H1 (cell line): ENCODE measurements around the gene HOXD10. TPM values are rescaled to one million over a fixed set of nuclear protein-coding genes. Genes with fewer than 3 reads are reported as not detected.

Experiments
- CTCF ChIA-PET: fragments of 300-600 bp; sonication (Branson Sonifier 250); formaldehyde crosslinking; loops from one replicate; lab custom pipeline; 2021; ENCODE audit not compliant: partially characterized antibody; lab: Charles Lee
- POLR2A ChIA-PET: fragments of 300-600 bp; sonication (Branson Sonifier 250); formaldehyde crosslinking; loops from one replicate; lab custom pipeline; 2021; ENCODE audit warnings: inconsistent platforms; ENCODE audit not compliant: partially characterized antibody; lab: Charles Lee
- DNase-seq, 2 experiments: peaks; one replicate each; pipeline versions ENCODE4 v3.0.0 to v3.0.0-alpha.2; 2010 to 2022; ENCODE audit warnings: low spot score in 2 of 2, low read depth in 1 of 2, mixed read lengths in 1 of 2
- FAIRE-seq: peaks from 2 replicates; lab custom pipeline; 2011; peaks lifted over from hg19 to GRCh38; lab: Jason Lieb, UNC
- H2AFZ ChIP-seq: 2 replicates; pipeline ENCODE4 v1.8.1; 2012; ENCODE audit warnings: low read length, inconsistent platforms
- H2AK5ac ChIP-seq: 2 replicates; pipeline ENCODE4 v1.6.1; 2013; ENCODE audit warnings: low read depth, low read length
- H2BK120ac ChIP-seq: replicated peaks from 2 replicates; pipeline ENCODE3; 2013; ENCODE audit warnings: low read depth, low read length, inconsistent platforms
- H2BK12ac ChIP-seq: 2 replicates; pipeline ENCODE4 v1.6.1; 2013; ENCODE audit warnings: low read depth, low read length
- H2BK15ac ChIP-seq: 2 replicates; pipeline ENCODE4 v1.6.1; 2013; ENCODE audit warnings: low read length
- H2BK20ac ChIP-seq: 2 replicates; pipeline ENCODE4 v1.6.1; 2013; ENCODE audit warnings: low read length
- H2BK5ac ChIP-seq: 2 replicates; pipeline ENCODE4 v1.6.1; 2013; ENCODE audit warnings: low read depth, low read length
- H3K14ac ChIP-seq: 2 replicates; pipeline ENCODE4 v1.6.1; 2013; ENCODE audit warnings: inconsistent platforms; ENCODE audit not compliant: insufficient read length
- H3K18ac ChIP-seq: 2 replicates; pipeline ENCODE4 v1.6.1; 2013; ENCODE audit warnings: low read length; ENCODE audit errors: extremely low read depth
- H3K23ac ChIP-seq: 2 replicates; pipeline ENCODE4 v1.6.1; 2013; ENCODE audit warnings: inconsistent platforms; ENCODE audit not compliant: insufficient read length
- H3K23me2 ChIP-seq: 2 replicates; pipeline ENCODE4 v1.6.1; 2013; ENCODE audit warnings: low read depth, low read length
- H3K27ac ChIP-seq: 2 replicates; pipeline ENCODE4 v1.6.1; 2011; ENCODE audit warnings: low read depth, low read length, inconsistent platforms
- H3K27me3 ChIP-seq, 4 experiments: replicated peaks in 1 of 4; 1 replicate in 1 of 4; 2 replicates in 3 of 4; pipeline versions ENCODE4 v1.6.1 to v1.8.1; 2011 to 2013; ENCODE audit warnings: low read length in 3 of 4, mild to moderate bottlenecking in 3 of 4, inconsistent platforms in 2 of 4, mixed read lengths in 2 of 4, moderate library complexity in 1 of 4; ENCODE audit not compliant: control insufficient read depth in 3 of 4, insufficient read depth in 3 of 4; ENCODE audit errors: extremely low read depth in 1 of 4
- H3K36me3 ChIP-seq, 4 experiments: 2 replicates each; pipeline versions ENCODE4 v1.6.1 to v1.8.1; 2011 to 2013; ENCODE audit warnings: mild to moderate bottlenecking in 4 of 4, low read length in 3 of 4, moderate library complexity in 2 of 4, control low read depth in 1 of 4, inconsistent platforms in 1 of 4; ENCODE audit not compliant: insufficient read depth in 4 of 4, control insufficient read depth in 2 of 4
- H3K4ac ChIP-seq: replicated peaks from 2 replicates; pipeline ENCODE3; 2013; ENCODE audit warnings: low read length, low read depth, mixed read lengths, inconsistent platforms; ENCODE audit not compliant: insufficient read length
- H3K4me1 ChIP-seq, 4 experiments: replicated peaks in 1 of 4; 1 replicate in 1 of 4; 2 replicates in 3 of 4; pipeline versions ENCODE4 v1.6.1 to v1.8.1; 2011 to 2013; ENCODE audit warnings: low read length in 3 of 4, inconsistent platforms in 2 of 4, mixed read lengths in 1 of 4; ENCODE audit not compliant: insufficient read depth in 4 of 4, control insufficient read depth in 3 of 4
- H3K4me2 ChIP-seq, 2 experiments: 2 replicates each; pipeline versions ENCODE4 v1.6.1 to v1.8.1; 2011 to 2013; ENCODE audit warnings: low read depth in 2 of 2, low read length in 2 of 2, control low read depth in 1 of 2, inconsistent platforms in 1 of 2, mild to moderate bottlenecking in 1 of 2; ENCODE audit not compliant: insufficient read depth in 1 of 2
- H3K4me3 ChIP-seq, 4 experiments: fragments of 200-600, 300-600 bp in 1 of 4; sonication (generic), shearing (Covaris generic), sonication (Bioruptor Twin) in 1 of 4; 2 replicates each; pipeline versions ENCODE4 v1.5.1 to v1.8.1; 2011 to 2016; ENCODE audit warnings: low read length in 4 of 4, low read depth in 3 of 4, control low read depth in 2 of 4, inconsistent platforms in 2 of 4, mild to moderate bottlenecking in 2 of 4, mixed read lengths in 1 of 4, moderate library complexity in 1 of 4; ENCODE audit not compliant: insufficient read depth in 2 of 4; ENCODE audit errors: extremely low read depth in 1 of 4
- H3K56ac ChIP-seq: replicated peaks from 2 replicates; pipeline ENCODE3; 2013; ENCODE audit warnings: low read depth, mild to moderate bottlenecking, mixed read lengths, low read length, inconsistent platforms; ENCODE audit not compliant: insufficient read length
- H3K79me1 ChIP-seq: 2 replicates; pipeline ENCODE4 v1.6.1; 2013; ENCODE audit warnings: low read depth, low read length, control low read depth
- H3K79me2 ChIP-seq, 2 experiments: 2 replicates each; pipeline versions ENCODE4 v1.6.1 to v1.8.1; 2012 to 2013; ENCODE audit warnings: low read length in 2 of 2, mild to moderate bottlenecking in 2 of 2, inconsistent platforms in 1 of 2; ENCODE audit not compliant: insufficient read depth in 2 of 2, control insufficient read depth in 1 of 2
- H3K9ac ChIP-seq, 4 experiments: replicated peaks in 1 of 4; 1 replicate in 1 of 4; 2 replicates in 3 of 4; pipeline versions ENCODE4 v1.6.1 to v1.8.1; 2011 to 2013; ENCODE audit warnings: low read depth in 3 of 4, low read length in 3 of 4, control low read depth in 2 of 4, mild to moderate bottlenecking in 2 of 4, moderate library complexity in 2 of 4, inconsistent platforms in 1 of 4; ENCODE audit errors: extremely low read depth in 1 of 4
- H3K9me3 ChIP-seq, 2 experiments: 2 replicates each; pipeline versions ENCODE4 v1.6.1 to v1.8.1; 2012 to 2013; ENCODE audit warnings: mild to moderate bottlenecking in 2 of 2, moderate library complexity in 2 of 2, control low read depth in 1 of 2, inconsistent platforms in 1 of 2, low read depth in 1 of 2, low read length in 1 of 2, mixed read lengths in 1 of 2; ENCODE audit not compliant: insufficient read depth in 2 of 2
- H4K20me1 ChIP-seq, 2 experiments: replicated peaks in 1 of 2; 2 replicates each; pipeline versions ENCODE3 to v1.8.1; 2011 to 2013; ENCODE audit warnings: inconsistent platforms in 2 of 2, low read length in 2 of 2, mild to moderate bottlenecking in 1 of 2; ENCODE audit not compliant: insufficient read depth in 2 of 2, control insufficient read depth in 1 of 2
- H4K5ac ChIP-seq: 2 replicates; pipeline ENCODE4 v1.6.1; 2013; ENCODE audit warnings: low read length, low read depth, mixed read lengths, inconsistent platforms; ENCODE audit not compliant: insufficient read length
- H4K8ac ChIP-seq: 2 replicates; pipeline ENCODE4 v1.8.0; 2013; ENCODE audit warnings: mild to moderate bottlenecking, moderate library complexity, low read length, inconsistent platforms; ENCODE audit not compliant: insufficient read depth; ENCODE audit errors: extremely low read depth
- H4K91ac ChIP-seq: replicated peaks from 2 replicates; pipeline ENCODE3; 2013; ENCODE audit warnings: low read length, mixed read lengths, inconsistent platforms; ENCODE audit not compliant: insufficient read length
- BRCA1 ChIP-seq: IDR thresholded peaks from 2 replicates; pipeline ENCODE4 v1.6.1; 2012; ENCODE audit warnings: low read depth, low read length, improper control_type of control experiment
- CBX5 ChIP-seq: fragments of 300-800, 300-1000 bp; sonication (generic); IDR thresholded peaks from 2 replicates; pipeline ENCODE4 v1.7.1; 2016; ENCODE audit warnings: antibody characterized with exemption, low read length, low read depth
- CHD1 ChIP-seq: IDR thresholded peaks from 2 replicates; pipeline ENCODE4 v1.6.1; 2012; ENCODE audit warnings: low read depth, low read length, improper control_type of control experiment
- KDM5A ChIP-seq: fragments of 200-600 bp; IDR thresholded peaks from 2 replicates; pipeline ENCODE4 v1.7.1; 2012; ENCODE audit warnings: mild to moderate bottlenecking, low read length, inconsistent platforms, mixed read lengths
- PHF8 ChIP-seq: fragments of 200-600 bp; sonication (generic); conservative IDR thresholded peaks from 2 replicates; pipeline ENCODE4 v1.7.1; 2012; ENCODE audit warnings: low read depth, mild to moderate bottlenecking, inconsistent platforms, low read length, moderate library complexity
- RBBP5 ChIP-seq: IDR thresholded peaks from 2 replicates; pipeline ENCODE4 v1.7.1; 2012; ENCODE audit warnings: low read depth, mild to moderate bottlenecking, inconsistent platforms, low read length, moderate library complexity, borderline replicate concordance
- RFX5 ChIP-seq: IDR thresholded peaks from 2 replicates; pipeline ENCODE4 v1.6.1; 2011; ENCODE audit warnings: low read depth, low read length, improper control_type of control experiment, borderline replicate concordance
- RNF2 ChIP-seq: fragments of 200-900, 300-1000 bp; sonication (generic); IDR thresholded peaks from 2 replicates; pipeline ENCODE4 v1.7.1; 2016; ENCODE audit warnings: borderline replicate concordance, low read depth, mild to moderate bottlenecking, antibody characterized with exemption, low read length; ENCODE audit not compliant: poor library complexity, severe bottlenecking; ENCODE audit errors: missing control alignments
- SIX5 ChIP-seq: IDR thresholded peaks from 2 replicates; pipeline ENCODE4 v1.6.1; 2011; ENCODE audit warnings: mild to moderate bottlenecking, low read depth, low read length
- TAF7 ChIP-seq: optimal IDR thresholded peaks from 2 replicates; pipeline ENCODE3; 2011; ENCODE audit warnings: low read depth, mild to moderate bottlenecking, inconsistent platforms, low read length, moderate library complexity, borderline replicate concordance
- WGBS, 2 experiments: shearing (Covaris generic) in 1 of 2; methylation state at CpG; one replicate each; pipeline versions ENCODE4 v1.1.6 to v1.1.7; 2013 to 2015; ENCODE audit warnings: low lambda C conversion rate in 2 of 2, mixed read lengths in 2 of 2, inconsistent platforms in 1 of 2, low coverage in 1 of 2, missing lambda C conversion rate in 1 of 2; ENCODE audit not compliant: insufficient replicate concordance in 2 of 2, insufficient coverage in 1 of 2, insufficient read length in 1 of 2; ENCODE audit errors: extremely low coverage in 1 of 2, missing lambda C conversion rate in 1 of 2; 5-methylcytosine and 5-hydroxymethylcytosine counted together
- polyA plus RNA-seq, 7 experiments: library from polyadenylated mRNA; depleted of rRNA in 3 of 7; stranded (reverse) in 5 of 7; unstranded in 2 of 7; fragments of >200 nt in 5 of 7; fragments of 200-250 nt in 2 of 7; gene quantifications; 1 replicate in 5 of 7; 2 replicates in 1 of 7; 4 replicates in 1 of 7; pipeline versions ENCODE4 v1.2.1 to v1.2.3, GENCODE V29; 2011 to 2013; ENCODE audit warnings: missing spikeins in 2 of 7, mixed read lengths in 2 of 7
- total RNA-seq: library from RNA; stranded (reverse); fragmentation: NEBNext Ultra II Directional; extraction: Animal tissue kit (Norgen Biotek cat#: 25700); gene quantifications from 2 replicates; pipeline ENCODE4 v1.2.1, GENCODE V29; 2021

Gene HOXD10
- total and polyA plus RNA-seq, 2 of the 8 experiments (the other 6 are each of a cell fraction or from before 2014, with no cell fraction given), result not detected

DNA sequence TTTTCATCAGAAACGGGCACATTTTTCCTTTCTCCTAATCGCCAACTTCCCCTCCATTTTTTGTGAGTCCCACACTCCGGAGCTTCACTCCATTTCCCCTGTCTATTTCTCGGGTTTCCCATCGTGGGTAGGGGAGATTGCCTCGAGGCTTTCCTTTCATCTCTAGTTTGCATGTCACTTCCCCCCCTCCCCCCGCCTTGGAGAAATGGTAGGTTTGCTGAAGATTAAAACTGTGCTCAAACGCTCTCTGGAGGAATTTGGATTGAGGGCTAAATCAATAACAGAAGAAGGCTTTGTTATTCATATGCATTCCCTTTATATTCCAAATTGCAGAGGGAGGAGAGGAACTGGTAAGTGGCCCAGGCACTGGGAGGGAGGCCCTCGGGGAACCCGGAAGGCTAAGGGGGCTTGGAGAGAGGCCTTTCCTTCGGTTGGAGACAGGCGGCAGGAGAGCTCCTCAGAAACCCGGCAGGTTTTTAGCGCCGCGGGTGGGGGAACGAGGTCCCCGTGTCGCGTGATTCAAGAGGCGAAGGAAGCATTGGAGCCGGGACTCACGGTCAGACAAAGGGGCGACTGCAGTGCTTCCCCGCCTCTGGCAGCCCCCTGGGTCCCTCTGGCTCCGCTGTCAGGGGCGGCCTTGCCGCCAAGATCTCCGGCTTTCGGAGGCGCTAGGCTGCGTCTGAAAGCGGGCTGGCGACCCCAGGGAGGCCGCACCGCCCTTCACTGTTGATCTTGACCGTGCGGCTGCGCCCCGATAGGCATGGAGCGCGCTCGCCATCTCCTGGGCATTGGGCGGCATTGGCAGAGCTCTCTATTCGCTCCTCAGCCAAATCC is 19.4 kb upstream of the HOXD10 start:
- no peak overlapping the region for H3K23ac ChIP-seq
- no peak overlapping the region for H2AFZ ChIP-seq
- peak overlapping the region; percentile 1 to 54 (median 22); a peak in 6 of 8 replicates for H3K4me3 ChIP-seq
- H2BK5ac ChIP-seq, result peak overlapping the region; percentile 14; the same call in 1 of the 2 replicates
- no peaks in the 10 kb centered on the region; a peak in 1 of 8 replicates for H3K36me3 ChIP-seq
- no peak overlapping the region for H3K14ac ChIP-seq
- H3K4ac ChIP-seq, result no peak overlapping the region
- H2BK15ac ChIP-seq, result no peak overlapping the region
- no peak overlapping the region for H4K8ac ChIP-seq
- peaks cover 79 to 98% (median 91%) of the 10 kb centered on the region in 4 experiments for H3K27me3 ChIP-seq
- H3K79me2 ChIP-seq, result no peaks in the 10 kb centered on the region
- H2BK20ac ChIP-seq, result no peak overlapping the region; the same call in 1 of the 2 replicates
- no peak overlapping the region for H4K5ac ChIP-seq
- peak overlapping the region; percentile 14 to 77 for H3K4me2 ChIP-seq
- DNase-seq (peak; percentile 86 to 91), FAIRE-seq (peak; percentile 19)
- CTCF ChIA-PET, result interaction anchor here (0.6 to 6.5 kb wide), 33 partner anchors 7 to 1542 kb away, joined by 3 to 130 read pairs (median 4); partner anchors contain the start of genes EVX2 and HOXD4
- H3K23me2 ChIP-seq, result peaks cover 6% of the 10 kb centered on the region
- WGBS, 2 experiments, result 3% methylated on average over 43 of the region's 45 CpGs; no CpG with 5 or more reads in 1 of the 2 experiments
- H3K56ac ChIP-seq, result no peak overlapping the region
- H3K18ac ChIP-seq, result peak overlapping the region; percentile 13; the same call in 1 of the 2 replicates
- no peaks in the 10 kb centered on the region for H3K79me1 ChIP-seq
- H3K27ac ChIP-seq, result no peak overlapping the region
- H2BK120ac ChIP-seq, result no peak overlapping the region
- H3K9me3 ChIP-seq, result no peaks in the 10 kb centered on the region; a peak in 1 of 4 replicates
- POLR2A ChIA-PET, result interaction anchor here (1.4 to 3.4 kb wide), 4 partner anchors 9 to 17 kb away, joined by 4 to 12 read pairs (median 8); partner anchors contain the start of gene HOXD11
- H4K20me1 ChIP-seq, result peaks cover 16 to 31% of the 10 kb centered on the region in 2 experiments
- peak overlapping the region; percentile 12; the same call in 1 of the 2 replicates for H2BK12ac ChIP-seq
- no peak overlapping the region for H3K9ac ChIP-seq
- no peak overlapping the region for H4K91ac ChIP-seq
- H3K4me1 ChIP-seq, result peaks cover 0 to 28% (median 16%) of the 10 kb centered on the region in 4 experiments; a peak in 6 of 7 replicates
- no peak overlapping the region for H2AK5ac ChIP-seq
- TF ChIP-seq PHF8, result no peak
- no peak for TF ChIP-seq SIX5
- TF ChIP-seq BRCA1, result no peak
- TF ChIP-seq CBX5, result no peak
- TF ChIP-seq RNF2, result peak; percentile 53
- TF ChIP-seq RFX5, result 0 out of 2 replicates have a peak, but pooled peaks have one; percentile 28
- TF ChIP-seq TAF7, result no peak
- TF ChIP-seq CHD1, result no peak
- no peak for TF ChIP-seq KDM5A
- TF ChIP-seq RBBP5, result peak; percentile 33; the same call in 1 of the 2 replicates
